HEK293 (cell line): ENCODE measurements around the gene R3HDM2.
"Not testable (repeated sequence)": the region's sequence is repeated elsewhere in the genome, so short reads cannot be mapped to it uniquely, and the experiment has no call there.

Experiments used
- CTCF ChIA-PET: fragments of 350-600 bp; formaldehyde crosslinking; extraction: SDS; loops from one replicate; lab custom pipeline; 2021; ENCODE audit warnings: antibody characterized with exemption; lab: Yijun Ruan, JAX
- POLR2A ChIA-PET: fragments of 300-600 bp; formaldehyde crosslinking; extraction: SDS; loops from one replicate; lab custom pipeline; 2020; ENCODE audit warnings: antibody characterized with exemption, inconsistent platforms; lab: Yijun Ruan, JAX
- H3K27ac ChIP-seq: fragments of 200-500 bp; sonication (Bioruptor generic); 2 replicates; pipeline ENCODE4 v1.5.1; 2014; ENCODE audit warnings: low read depth, low read length, control low read depth, inconsistent platforms; ENCODE audit errors: extremely low read depth
- H3K36me3 ChIP-seq, 2 experiments: fragments of 200-500 bp in 1 of 2; sonication (Bioruptor generic) in 1 of 2; 1 replicate in 1 of 2; 2 replicates in 1 of 2; pipeline ENCODE4 v1.5.1; 2014 to 2017; ENCODE audit warnings: inconsistent platforms in 2 of 2, low read length in 2 of 2; ENCODE audit not compliant: control insufficient read depth in 2 of 2, insufficient read depth in 1 of 2
- H3K4me1 ChIP-seq: fragments of 200-500 bp; sonication (Bioruptor generic); 2 replicates; pipeline ENCODE4 v1.5.1; 2014; ENCODE audit warnings: mild to moderate bottlenecking, low read length, inconsistent platforms; ENCODE audit not compliant: control insufficient read depth, insufficient read depth
- H3K4me3 ChIP-seq: 2 replicates; pipeline ENCODE4 v1.5.1; 2011; ENCODE audit warnings: low read depth, mild to moderate bottlenecking, control low read depth, low read length, moderate library complexity
- H3K9me3 ChIP-seq: fragments of 200-500 bp; sonication (Bioruptor generic); 2 replicates; pipeline ENCODE4 v1.5.1; 2014; ENCODE audit warnings: low read depth, low read length, inconsistent platforms; ENCODE audit not compliant: control insufficient read depth, insufficient read depth
- BCL11B ChIP-seq: fragments of 450-650 bp; formaldehyde crosslinking; IDR thresholded peaks from 2 replicates; pipeline ENCODE4 v1.5.1; 2016; ENCODE audit warnings: low read depth, missing biosample characterization, missing genetic modification characterization
- SP2 ChIP-seq: fragments of 450-650 bp; formaldehyde crosslinking; IDR thresholded peaks from 2 replicates; pipeline ENCODE4 v1.5.1; 2016; ENCODE audit warnings: missing biosample characterization, missing genetic modification characterization
- TCF7L2 ChIP-seq: IDR thresholded peaks from 2 replicates; pipeline ENCODE4 v1.6.1; 2011; ENCODE audit warnings: low read depth, mild to moderate bottlenecking, inconsistent platforms, low read length, moderate library complexity, borderline replicate concordance
- YY2 ChIP-seq: fragments of 450-650 bp; formaldehyde crosslinking; IDR thresholded peaks from 2 replicates; pipeline ENCODE4 v1.5.1; 2016; ENCODE audit warnings: missing biosample characterization, missing genetic modification characterization
- ZBTB17 ChIP-seq: fragments of 450-650 bp; formaldehyde crosslinking; IDR thresholded peaks from 2 replicates; pipeline ENCODE4 v1.5.1; 2016; ENCODE audit warnings: missing biosample characterization, missing genetic modification characterization
- ZNF121 ChIP-seq: fragments of 450-650 bp; formaldehyde crosslinking; IDR thresholded peaks from 2 replicates; pipeline ENCODE4 v1.5.1; 2016; ENCODE audit warnings: missing biosample characterization, missing genetic modification characterization
- ZNF146 ChIP-seq: fragments of 450-650 bp; formaldehyde crosslinking; IDR thresholded peaks from 2 replicates; pipeline ENCODE4 v1.5.1; 2016; ENCODE audit warnings: missing biosample characterization, missing genetic modification characterization
- ZNF174 ChIP-seq: fragments of 450-650 bp; formaldehyde crosslinking; IDR thresholded peaks from 2 replicates; pipeline ENCODE4 v1.5.0; 2017; ENCODE audit warnings: missing biosample characterization, mild to moderate bottlenecking, missing genetic modification characterization
- ZNF19 ChIP-seq: fragments of 450-650 bp; formaldehyde crosslinking; IDR thresholded peaks from 2 replicates; pipeline ENCODE4; 2016; ENCODE audit warnings: missing biosample characterization, missing genetic modification characterization, low read depth
- ZNF274 ChIP-seq, 2 experiments: fragments of 200-500 bp in 1 of 2; fragments of 450-650 bp in 1 of 2; sonication (Bioruptor generic) in 1 of 2; formaldehyde crosslinking in 1 of 2; IDR thresholded peaks; 2 replicates each; pipeline versions ENCODE4 v1.5.1 to v1.6.1; 2014 to 2016; ENCODE audit warnings: borderline replicate concordance in 1 of 2, inconsistent platforms in 1 of 2, low read length in 1 of 2, missing biosample characterization in 1 of 2, missing genetic modification characterization in 1 of 2
- ZNF280D ChIP-seq: fragments of 450-650 bp; formaldehyde crosslinking; IDR thresholded peaks from 2 replicates; pipeline ENCODE4 v1.5.1; 2016; ENCODE audit warnings: missing biosample characterization, missing genetic modification characterization
- ZNF335 ChIP-seq: fragments of 450-650 bp; formaldehyde crosslinking; conservative IDR thresholded peaks from 2 replicates; pipeline ENCODE4 v1.5.1; 2016; ENCODE audit warnings: missing biosample characterization, missing genetic modification characterization
- ZNF362 ChIP-seq: fragments of 450-650 bp; formaldehyde crosslinking; IDR thresholded peaks from 2 replicates; pipeline ENCODE4 v1.5.1; 2016; ENCODE audit warnings: missing biosample characterization, missing genetic modification characterization
- ZNF423 ChIP-seq: fragments of 450-650 bp; formaldehyde crosslinking; IDR thresholded peaks from 2 replicates; pipeline ENCODE4 v1.5.1; 2016; ENCODE audit warnings: missing biosample characterization, missing genetic modification characterization
- ZNF48 ChIP-seq: fragments of 450-650 bp; formaldehyde crosslinking; IDR thresholded peaks from 2 replicates; pipeline ENCODE4 v1.5.1; 2016; ENCODE audit warnings: missing biosample characterization, missing genetic modification characterization
- ZNF518A ChIP-seq: fragments of 450-650 bp; formaldehyde crosslinking; conservative IDR thresholded peaks from 2 replicates; pipeline ENCODE4 v1.5.1; 2016; ENCODE audit warnings: low read depth, missing biosample characterization, missing genetic modification characterization
- ZNF521 ChIP-seq: fragments of 450-650 bp; formaldehyde crosslinking; IDR thresholded peaks from 2 replicates; pipeline ENCODE4 v1.5.1; 2017; ENCODE audit warnings: missing biosample characterization, mild to moderate bottlenecking, missing genetic modification characterization
- ZNF600 ChIP-seq: fragments of 450-650 bp; formaldehyde crosslinking; IDR thresholded peaks from 2 replicates; pipeline ENCODE4 v1.5.1; 2016; ENCODE audit warnings: missing biosample characterization, missing genetic modification characterization
- ZNF626 ChIP-seq: fragments of 450-650 bp; sonication (Bioruptor Pico); formaldehyde crosslinking; IDR thresholded peaks from 2 replicates; pipeline ENCODE4 v1.5.1; 2018; ENCODE audit warnings: missing biosample characterization, missing genetic modification characterization, inconsistent platforms
- ZNF654 ChIP-seq: fragments of 450-650 bp; formaldehyde crosslinking; IDR thresholded peaks from 2 replicates; pipeline ENCODE4 v1.5.1; 2016; ENCODE audit warnings: low read depth, missing biosample characterization, missing genetic modification characterization
- ZNF707 ChIP-seq: fragments of 450-650 bp; formaldehyde crosslinking; IDR thresholded peaks from 2 replicates; pipeline ENCODE4 v1.5.1; 2016; ENCODE audit warnings: missing biosample characterization, missing genetic modification characterization

R3HDM2 gene

GRCh38 chr12:57276935-57277563, 153.8 kb downstream of the R3HDM2 start:
- ChIA-PET CTCF (interaction anchor here (0.6 to 2.5 kb wide), 26 partner anchors 9 to 813 kb away, joined by 3 to 17 read pairs (median 4); partner anchors contain the start of genes INHBE and STAC3), POLR2A (no interaction called here)
- H3K4me1 ChIP-seq, result 0 out of 2 replicates have a peak, but pooled peaks cover 7% of the 10 kb centered on the region
- H3K27ac ChIP-seq, result no peak overlapping the region
- TF ChIP-seq ZNF518A (no peak), ZNF362 (tag by site-specific recombination) (no peak), SP2 (tag by site-specific recombination) (no peak), ZNF521 (tag by site-specific recombination) (no peak), ZNF121 (tag by site-specific recombination) (0 out of 2 replicates have a peak, but pooled peaks have one; percentile 25), ZNF654 (peak; percentile 41), TCF7L2 (no peak), ZNF707 (tag by site-specific recombination) (no peak), ZNF600 (tag by site-specific recombination) (no peak)
- H3K9me3 ChIP-seq, result no peaks in the 10 kb centered on the region
- peaks cover 16 to 57% of the 10 kb centered on the region in 2 experiments for H3K36me3 ChIP-seq
- H3K4me3 ChIP-seq, result no peak overlapping the region

GRCh38 chr12:57276233-57276632, 154.6 kb downstream of the R3HDM2 start:
- POLR2A ChIA-PET, result not testable (repeated sequence)
- peak; percentile 93 for TF ChIP-seq ZNF146 (tag by site-specific recombination)
- TF ChIP-seq, all 188 proteins: peak for 1; not testable (repeated sequence) for 187
- not testable (repeated sequence) for H3K27ac ChIP-seq, H3K4me1 ChIP-seq, H3K4me3 ChIP-seq, H3K9me3 ChIP-seq
- peaks cover 18 to 54% of the 10 kb centered on the region in 2 experiments for H3K36me3 ChIP-seq
- CTCF ChIA-PET, result interaction anchor here (0.6 to 2.3 kb wide), 9 partner anchors 10 to 812 kb away, joined by 3 to 17 read pairs (median 6); no protein-coding TSS in a partner anchor

- CTCF ChIA-PET, result interaction anchor here (0.6 to 1.1 kb wide), 3 partner anchors 10 to 175 kb away, joined by 3 to 5 read pairs (median 3); no protein-coding TSS in a partner anchor
- no peak overlapping the region for H3K4me3 ChIP-seq
- H3K9me3 ChIP-seq, result no peaks in the 10 kb centered on the region
- POLR2A ChIA-PET, result no interaction called here
- no peak overlapping the region for H3K27ac ChIP-seq
- H3K4me1 ChIP-seq, result no peaks in the 10 kb centered on the region
- H3K36me3 ChIP-seq, result peaks cover 22 to 59% of the 10 kb centered on the region in 2 experiments
- TF ChIP-seq ZNF274 (IDR thresholded peaks at IDR 0.05; ENCODE audit: low read length) (no peak), ZNF274 (tag by site-specific recombination; IDR thresholded peaks at IDR 0.05; ENCODE audit: borderline replicate concordance) (no peak), ZNF626 (tag by site-specific recombination) (no peak), ZNF19 (tag by site-specific recombination) (no peak), ZBTB17 (tag by site-specific recombination) (no peak), ZNF174 (tag by site-specific recombination) (no peak), ZNF335 (tag by site-specific recombination) (no peak), ZNF280D (tag by site-specific recombination) (no peak), ZNF423 (tag by site-specific recombination) (no peak), BCL11B (tag by site-specific recombination) (no peak), ZNF48 (no peak), YY2 (tag by site-specific recombination) (no peak)
Observed at GRCh38 chr12:57273516-57273915, 157.3 kb downstream of the R3HDM2 start.
